Stimulated activated CD8-positive, alpha-beta memory T cell treated with anti-CD3 and anti-CD28 coated beads, Interleukin-2, amount 100 ng/mL, for 1 hour (primary cell): ENCODE data around the gene P3H2.

Source experiments
- DNase-seq, 2 donors: peaks; one replicate each; pipeline ENCODE4 v3.0.0-alpha.2; 2020; ENCODE audit warnings: low read depth in 2 of 2

Gene P3H2

DNA sequence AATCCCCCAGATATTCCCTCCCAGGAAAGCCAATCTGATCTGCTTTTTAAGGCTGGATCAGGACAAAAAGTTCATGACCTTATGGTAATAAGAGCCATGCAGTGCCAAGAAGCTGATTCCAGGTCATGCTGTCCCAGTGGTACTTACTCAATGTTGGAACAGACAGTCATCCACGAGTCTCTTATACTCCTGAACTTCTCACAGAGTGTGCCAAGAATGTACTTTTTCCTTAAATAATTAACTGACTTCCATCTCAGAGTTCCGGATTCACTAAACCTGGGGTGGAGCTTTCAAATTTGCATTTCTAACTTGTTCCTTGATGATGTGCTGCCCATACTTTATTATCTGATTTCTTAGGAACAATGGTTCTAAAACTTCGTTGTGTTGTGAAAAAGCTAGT lies 3.4 kb upstream of the P3H2 start:
- DNase-seq = no peak

GRCh38 chr3:190122198-190122771 lies 1.6 kb upstream of the P3H2 start:
- DNase-seq = no peak

DNA sequence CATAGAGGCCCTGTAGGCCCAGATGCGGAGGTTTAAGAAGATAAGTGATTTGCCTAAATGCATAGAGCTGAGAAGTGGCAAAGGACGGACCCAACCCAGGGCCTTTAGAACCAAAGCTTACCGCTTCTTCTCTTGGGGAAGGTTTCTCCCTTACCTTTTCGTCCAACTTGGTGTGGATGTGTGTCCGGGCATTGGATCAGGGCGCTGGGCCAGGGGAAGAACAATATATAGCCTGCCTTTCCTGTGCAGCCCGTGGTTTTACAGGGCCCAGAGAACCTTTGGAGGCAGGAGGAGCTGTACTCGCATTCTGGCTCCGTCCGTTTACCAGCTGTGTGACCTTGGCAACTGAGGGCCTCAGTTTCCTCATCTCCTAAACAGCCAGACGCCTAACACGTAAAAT lies 686 bp upstream of the P3H2 start:
- DNase-seq = no peak

DNA sequence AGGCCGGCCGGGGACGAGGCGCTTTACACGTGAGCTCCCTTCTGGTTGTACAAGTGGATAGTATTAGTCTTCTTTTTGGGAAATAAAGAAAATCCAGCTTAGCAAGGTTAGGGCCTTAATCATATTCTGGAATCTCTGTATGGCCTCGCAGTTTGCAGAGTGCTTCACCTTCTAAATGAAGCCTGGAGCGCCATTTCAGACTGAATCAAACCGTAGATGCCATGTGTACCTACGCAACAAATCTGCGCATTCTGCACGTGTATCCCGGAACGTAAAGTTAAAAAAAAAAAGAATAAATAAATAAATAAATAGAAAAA lies 322 bp upstream of the P3H2 start:
- DNase-seq = no peak

DNA sequence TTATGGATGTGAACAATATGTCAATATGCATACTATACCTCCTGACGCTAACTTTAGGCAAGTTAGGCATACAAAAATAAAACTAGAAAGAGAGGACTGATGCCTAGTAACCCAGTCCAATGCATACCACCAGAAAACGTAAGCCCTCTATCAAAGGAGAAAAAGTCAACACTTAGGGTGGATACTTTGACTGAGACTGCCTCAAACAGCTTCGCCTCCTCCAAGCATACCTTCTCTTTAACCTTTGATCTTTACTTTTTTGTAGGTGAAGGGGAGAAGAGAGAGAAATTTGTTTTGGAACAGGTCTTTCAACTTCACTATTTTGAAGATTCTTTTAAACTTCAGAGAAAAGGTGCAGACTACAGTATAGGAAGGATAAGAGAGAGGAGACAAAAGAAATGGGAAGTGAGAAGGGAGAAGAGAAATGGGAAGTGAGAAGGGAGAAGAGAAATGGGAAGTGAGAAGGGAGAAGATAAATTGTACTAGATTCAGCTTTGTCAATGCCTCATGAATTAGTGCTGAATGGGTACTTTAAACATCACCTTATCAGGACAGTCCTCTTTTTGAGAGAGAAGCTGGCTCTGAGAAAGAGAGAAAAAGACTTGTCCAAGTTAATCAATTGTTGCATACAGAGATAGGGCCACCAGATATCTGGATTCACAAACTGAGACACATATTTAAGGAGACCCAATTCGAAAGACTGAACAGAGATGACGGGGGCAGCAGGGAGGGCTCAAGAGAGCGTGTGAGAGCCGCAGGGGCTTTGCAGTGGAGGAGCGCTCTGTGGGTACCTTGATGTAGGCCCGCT lies 1.0 kb downstream of the P3H2 start:
- no peak for DNase-seq

DNA sequence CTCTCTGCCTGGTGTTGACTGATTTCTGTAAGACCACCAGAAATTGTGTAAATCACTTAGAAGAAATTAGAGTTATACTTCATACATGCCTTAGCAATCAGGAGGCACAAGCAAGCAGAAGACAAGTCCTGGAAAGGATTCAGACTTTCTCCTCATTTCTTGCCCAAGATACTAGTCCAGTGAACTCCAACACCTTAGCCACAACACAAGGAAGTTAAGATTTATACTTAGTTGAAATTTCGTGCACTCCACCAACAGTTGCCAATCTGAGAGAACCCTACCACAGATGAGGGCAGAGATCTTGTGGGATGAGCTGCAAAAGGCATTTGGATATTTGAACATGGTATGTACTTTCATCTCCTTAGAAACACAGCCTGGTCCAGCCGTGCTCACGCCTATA lies 2.3 kb downstream of the P3H2 start:
- no peak for DNase-seq

- DNase-seq = no peak
These were observed 2.7 kb downstream of the P3H2 start for GRCh38 chr3:190117981-190118380.

- no peak for DNase-seq
These were observed 4.1 kb downstream of the P3H2 start for GRCh38 chr3:190116551-190117067.

DNA sequence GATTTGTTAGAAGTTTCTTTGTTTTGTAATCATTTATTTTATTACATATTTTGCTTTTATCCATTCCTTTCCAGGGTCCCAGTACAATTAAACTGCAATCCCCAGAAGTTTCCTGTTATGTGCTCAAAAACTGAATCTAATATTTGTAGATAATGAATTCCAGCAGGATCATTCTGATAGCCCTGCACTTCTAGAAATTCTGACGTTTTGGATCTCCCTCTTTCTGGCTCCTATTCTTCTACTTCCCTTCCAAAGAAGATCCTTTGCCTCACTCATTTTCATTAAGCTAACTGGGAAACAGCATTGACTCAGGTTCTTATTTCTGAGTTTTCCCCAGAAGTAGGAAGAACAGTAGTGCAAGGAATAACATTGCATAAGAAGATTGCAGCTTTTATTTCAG lies 9.9 kb downstream of the P3H2 start:
- no peak for DNase-seq

DNA sequence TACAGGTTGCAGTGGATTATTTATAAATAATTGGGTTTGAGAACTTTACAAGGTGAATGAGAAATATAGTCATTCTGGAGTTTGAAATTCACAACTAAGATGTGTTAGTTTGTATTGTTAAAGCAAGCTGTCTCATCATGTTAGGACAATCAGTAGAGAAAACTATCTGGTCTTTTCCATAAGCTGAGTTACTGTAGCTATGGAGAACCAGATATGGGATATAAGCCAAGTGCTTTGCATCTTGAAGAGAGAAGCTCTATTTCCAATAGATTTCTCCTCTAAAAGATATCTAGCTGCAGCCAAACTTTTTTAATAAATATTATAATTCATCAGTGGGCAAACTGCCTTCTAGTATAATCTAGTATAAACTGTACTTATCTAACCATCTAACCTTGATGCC lies 11.3 kb downstream of the P3H2 start:
- no peak for DNase-seq

- no peak for DNase-seq
These were observed 11.9 kb downstream of the P3H2 start for GRCh38 chr3:190108804-190109203.

DNA sequence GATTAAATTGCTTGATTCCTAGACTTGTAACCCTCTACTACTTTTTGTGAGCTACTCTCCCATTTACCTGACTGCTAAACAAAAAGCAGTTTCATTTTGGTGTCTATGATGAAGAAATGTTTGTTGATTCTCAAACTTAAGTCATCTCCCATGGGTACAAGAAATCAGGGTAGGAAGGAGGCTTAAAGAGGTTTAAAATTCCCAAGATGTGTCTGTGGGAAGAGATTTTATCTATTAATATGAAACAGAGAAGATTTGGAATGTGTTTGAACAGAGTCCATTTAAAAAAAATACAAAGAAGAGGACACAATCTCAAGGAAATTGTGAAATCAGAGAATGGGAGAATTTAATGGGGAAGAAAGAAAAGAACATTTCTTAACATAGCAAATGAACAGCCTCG lies 14.8 kb downstream of the P3H2 start:
- DNase-seq = no peak

DNA sequence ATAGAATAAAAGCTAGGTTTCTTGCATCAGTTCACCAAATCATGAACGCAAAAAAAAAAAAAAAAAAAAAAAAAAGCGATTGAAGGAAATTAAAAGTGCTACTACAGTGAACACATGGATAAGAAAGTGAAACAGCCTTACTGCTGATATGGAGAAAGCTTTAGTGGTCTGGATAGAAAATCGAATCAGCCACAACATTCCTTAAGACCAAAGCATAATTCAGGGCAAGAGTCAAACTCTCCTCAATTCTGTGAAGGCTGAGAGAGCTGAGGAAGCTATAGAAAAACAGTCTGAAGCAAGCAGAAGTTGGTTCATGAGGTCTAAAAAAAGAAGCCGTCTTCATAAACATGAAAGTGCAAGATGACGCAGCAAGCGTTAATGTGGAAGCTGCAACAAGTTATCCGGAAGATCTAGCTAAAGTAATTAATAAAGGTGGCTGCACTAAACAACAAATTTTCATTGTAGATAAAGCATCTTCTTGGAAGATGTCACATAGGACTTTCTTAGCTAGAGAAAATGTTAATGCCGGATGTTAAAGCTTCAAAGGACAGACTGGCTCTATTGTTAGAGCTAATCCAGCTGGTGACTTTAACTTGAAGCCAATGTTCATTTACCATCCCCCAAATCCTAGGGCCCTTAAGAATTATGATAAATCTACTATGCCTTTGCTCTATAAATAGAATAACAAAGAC lies 19.2 kb downstream of the P3H2 start:
- no peak for DNase-seq

DNA sequence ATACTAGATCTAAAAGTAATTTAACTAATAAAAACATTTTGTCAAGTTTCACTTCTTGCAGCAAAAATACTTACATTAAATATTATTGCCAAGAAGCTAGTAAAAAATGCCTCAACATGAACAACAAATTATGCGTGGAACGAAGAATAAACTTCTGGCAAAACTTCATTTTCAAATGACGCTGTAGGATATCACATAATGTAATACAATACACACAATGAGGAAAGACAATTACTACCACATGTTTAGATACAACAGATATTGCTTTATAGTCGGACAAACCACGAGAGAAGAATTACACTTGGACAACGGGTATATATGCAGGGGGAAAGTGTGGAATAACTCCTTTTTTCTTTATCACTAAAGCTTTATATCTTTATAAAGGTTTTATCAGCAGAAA lies 21.6 kb downstream of the P3H2 start:
- DNase-seq = no peak

- DNase-seq = no peak
These were observed 23.1 kb downstream of the P3H2 start for GRCh38 chr3:190097617-190098016.

DNA sequence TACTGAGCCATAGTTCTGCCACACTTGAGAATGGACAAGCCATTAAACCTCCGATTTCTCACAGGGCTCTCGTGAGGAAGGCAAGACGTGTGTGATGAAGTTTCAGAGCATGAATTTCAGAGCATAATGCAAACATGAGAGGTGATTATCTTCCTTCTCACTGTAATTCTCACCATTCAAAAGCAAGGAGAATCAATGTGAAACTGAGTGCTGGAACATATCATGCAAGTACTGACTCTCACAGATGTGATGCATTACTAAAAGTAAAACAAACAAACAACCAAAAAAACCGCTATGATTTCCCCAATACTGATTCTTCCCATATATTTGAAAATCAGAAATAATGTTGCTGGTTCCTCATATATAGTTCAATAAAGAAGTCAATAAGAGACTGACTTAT lies 23.7 kb downstream of the P3H2 start:
- no peak for DNase-seq

DNA sequence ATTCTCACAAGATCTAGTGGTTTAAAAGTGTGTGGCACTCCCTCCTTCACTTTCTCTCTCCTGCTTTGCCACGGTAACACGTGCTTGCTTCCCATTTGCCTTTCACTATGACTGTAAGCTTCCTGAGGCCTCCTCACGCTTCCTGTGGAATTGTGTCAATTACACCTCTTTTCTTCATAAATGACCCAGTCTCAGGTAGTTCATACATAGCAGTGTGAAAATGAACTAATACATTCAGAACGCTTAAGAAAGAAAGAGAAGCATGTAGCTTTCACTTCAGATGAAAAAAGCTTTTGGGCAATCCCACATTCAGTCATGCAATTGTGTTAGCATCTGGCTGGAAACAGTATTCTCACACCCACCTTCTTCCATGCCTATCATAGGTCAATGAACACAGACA lies 24.4 kb downstream of the P3H2 start:
- no peak for DNase-seq

DNA sequence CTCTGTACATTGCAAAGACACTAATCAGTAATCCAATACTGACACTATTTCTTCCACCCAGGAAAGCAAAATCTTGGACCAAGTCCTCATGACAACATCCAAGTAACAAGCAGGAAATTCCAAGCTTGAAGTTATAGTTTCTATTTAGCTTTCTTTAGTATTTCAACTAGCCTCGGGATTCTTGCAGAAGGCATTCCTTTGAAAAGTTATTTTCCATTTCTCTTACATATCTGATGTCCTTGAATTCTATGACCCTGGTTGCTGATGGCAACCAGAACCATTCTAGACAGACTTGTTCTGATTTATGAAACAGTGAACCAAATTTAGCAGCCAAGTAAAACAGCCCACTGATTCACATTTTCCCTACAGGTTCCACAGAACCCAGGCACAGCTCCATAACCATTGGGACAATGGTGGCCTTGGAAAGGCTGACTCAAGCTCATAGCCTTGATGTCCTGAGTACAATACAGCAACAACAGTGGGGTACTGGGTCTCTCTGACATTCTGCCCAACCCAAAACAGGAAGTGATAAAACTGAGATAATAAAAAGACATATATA lies 26.5 kb downstream of the P3H2 start:
- DNase-seq = no peak

DNA sequence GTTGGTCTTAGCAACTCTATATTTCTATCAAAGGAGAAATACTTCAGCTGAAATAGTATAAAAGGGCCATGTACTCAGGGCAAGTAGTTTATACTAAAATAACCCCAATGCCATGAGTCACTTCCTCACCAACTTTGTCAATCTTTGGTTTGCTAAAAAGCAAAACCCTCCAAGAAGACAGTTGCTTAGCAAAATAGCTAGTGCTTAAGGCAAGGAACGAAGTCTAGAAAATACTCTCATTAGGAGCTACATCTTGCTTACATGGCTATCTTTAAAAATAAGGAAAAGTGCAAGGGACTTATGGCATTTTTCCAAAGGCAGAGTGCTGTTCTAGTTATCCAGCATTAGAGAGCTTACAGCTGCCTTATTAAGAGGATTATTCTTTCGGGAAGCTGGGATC lies 28.4 kb downstream of the P3H2 start:
- no peak for DNase-seq

- DNase-seq = no peak
These were observed 31.0 kb downstream of the P3H2 start for GRCh38 chr3:190089711-190090110.

DNA sequence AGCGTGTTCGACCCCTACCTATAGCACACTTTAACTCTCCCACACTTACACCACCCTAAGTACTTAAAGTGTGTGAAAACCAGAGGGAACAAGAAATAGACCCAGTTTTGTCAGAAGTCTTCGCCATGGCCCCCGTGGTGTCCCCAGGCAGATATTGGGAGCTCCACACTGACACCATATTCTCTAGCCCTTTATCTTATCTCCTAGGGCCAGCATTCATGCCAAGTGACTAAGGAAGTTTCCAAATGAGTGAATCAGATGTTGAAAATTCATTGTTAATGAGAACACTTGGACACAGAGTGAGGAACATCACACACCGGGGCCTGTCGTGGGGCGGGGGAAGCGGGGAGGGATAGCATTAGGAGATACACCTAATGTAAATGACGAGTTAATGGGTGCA lies 31.8 kb downstream of the P3H2 start:
- DNase-seq = no peak

DNA sequence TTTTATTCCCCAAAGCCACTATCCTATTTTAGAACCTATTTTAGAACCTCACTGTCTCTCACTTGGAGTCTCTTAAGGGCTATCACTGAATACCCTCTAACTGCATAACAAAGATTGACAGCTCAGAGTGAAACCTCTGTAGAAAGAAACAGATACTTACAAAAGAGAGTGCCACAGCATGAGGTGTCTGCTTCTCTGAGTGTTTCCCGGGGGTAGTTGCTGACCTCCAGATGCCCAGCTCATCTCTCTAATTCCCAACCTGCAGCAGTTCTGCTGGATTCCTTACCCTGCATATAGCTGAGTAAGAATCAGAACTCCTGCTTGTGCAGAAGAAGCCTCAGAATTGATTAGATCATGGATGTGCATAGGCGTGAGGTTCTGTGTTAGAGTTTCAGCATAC lies 34.5 kb downstream of the P3H2 start:
- DNase-seq = no peak

GRCh38 chr3:190084983-190085382 lies 35.7 kb downstream of the P3H2 start:
- DNase-seq = no peak
